CD14-positive monocyte (primary cell): ENCODE data around the gene DCTN2. TPM values are rescaled to one million over a fixed set of nuclear protein-coding genes. Genes with fewer than 3 reads are reported as not detected.
A peak's percentile ranks its signal among the peaks of the same experiment; 100 is the strongest.

Experiments used
- DNase-seq, 3 donors: peaks; one replicate each; pipeline ENCODE4 v3.0.0-alpha.2; 2011 to 2022
- H2AFZ ChIP-seq: 2 replicates; pipeline ENCODE4 v1.6.0; 2012; ENCODE audit warnings: mild to moderate bottlenecking, low read depth, low read length, inconsistent platforms; ENCODE audit not compliant: insufficient read depth, poor library complexity, severe bottlenecking
- H3K27ac ChIP-seq, 2 donors: 1 replicate in 1 of 2; 2 replicates in 1 of 2; pipeline ENCODE4 v1.5.1; 2012 to 2013; ENCODE audit warnings: low read length in 2 of 2, control low read depth in 1 of 2, inconsistent platforms in 1 of 2, low read depth in 1 of 2, mild to moderate bottlenecking in 1 of 2
- H3K27me3 ChIP-seq, 2 donors: one replicate each; pipeline versions ENCODE4 v1.6.0 to v1.6.1; 2011 to 2013; ENCODE audit warnings: low read length in 2 of 2; ENCODE audit not compliant: control insufficient read depth in 2 of 2, insufficient read depth in 2 of 2
- H3K36me3 ChIP-seq, 2 donors: replicated peaks in 1 of 2; 1 replicate in 1 of 2; 2 replicates in 1 of 2; pipeline versions ENCODE4 v1.5.1 to v1.6.1; 2012 to 2013; ENCODE audit warnings: low read length in 2 of 2, control low read depth in 1 of 2, inconsistent platforms in 1 of 2, mild to moderate bottlenecking in 1 of 2; ENCODE audit not compliant: insufficient read depth in 2 of 2, control insufficient read depth in 1 of 2
- H3K4me1 ChIP-seq, 2 donors: 1 replicate in 1 of 2; 2 replicates in 1 of 2; pipeline versions ENCODE4 v1.5.1 to v1.6.1; 2012 to 2013; ENCODE audit warnings: low read length in 2 of 2, control low read depth in 1 of 2, inconsistent platforms in 1 of 2, mild to moderate bottlenecking in 1 of 2, moderate library complexity in 1 of 2; ENCODE audit not compliant: insufficient read depth in 2 of 2, control insufficient read depth in 1 of 2
- H3K4me2 ChIP-seq: replicated peaks from 2 replicates; pipeline ENCODE3; 2012; ENCODE audit warnings: low read length, moderate library complexity, mild to moderate bottlenecking; ENCODE audit not compliant: poor library complexity, severe bottlenecking; ENCODE audit errors: extremely low read depth
- H3K4me3 ChIP-seq, 3 experiments: fragments of 200-600 bp in 1 of 3; sonication (generic) in 1 of 3; replicated peaks in 1 of 3; 1 replicate in 2 of 3; 2 replicates in 1 of 3; pipeline ENCODE4 v1.5.1; 2011 to 2013; ENCODE audit warnings: low read length in 3 of 3, mild to moderate bottlenecking in 3 of 3, control low read depth in 2 of 3, low read depth in 2 of 3, inconsistent platforms in 1 of 3, moderate library complexity in 1 of 3
- H3K79me2 ChIP-seq: 2 replicates; pipeline ENCODE4 v1.6.0; 2012; ENCODE audit warnings: mild to moderate bottlenecking, control low read depth, inconsistent platforms, low read length, moderate library complexity; ENCODE audit not compliant: insufficient read depth
- H3K9ac ChIP-seq: 2 replicates; pipeline ENCODE4 v1.6.0; 2017; ENCODE audit warnings: low read length, mild to moderate bottlenecking; ENCODE audit not compliant: insufficient read depth, poor library complexity, severe bottlenecking
- H3K9me3 ChIP-seq, 2 donors: replicated peaks in 1 of 2; 1 replicate in 1 of 2; 2 replicates in 1 of 2; pipeline versions ENCODE4 v1.5.1 to v1.6.1; 2012 to 2013; ENCODE audit warnings: low read length in 2 of 2, control low read depth in 1 of 2; ENCODE audit not compliant: control insufficient read depth in 1 of 2, insufficient read depth in 1 of 2
- H4K20me1 ChIP-seq: 2 replicates; pipeline ENCODE4 v1.6.0; 2012; ENCODE audit warnings: mild to moderate bottlenecking, low read length, control low read depth, moderate library complexity; ENCODE audit not compliant: insufficient read depth
- H3K27ac Mint-ChIP-seq, 7 donors: one replicate each; pipeline ENCODE4 v1.8.0; 2020; ENCODE audit warnings: mild to moderate bottlenecking in 7 of 7, mixed read lengths in 7 of 7, moderate library complexity in 6 of 7, inconsistent platforms in 2 of 7
- H3K27me3 Mint-ChIP-seq, 3 donors: one replicate each; pipeline ENCODE4 v1.8.0; 2021 to 2022; ENCODE audit warnings: low read depth in 3 of 3, mild to moderate bottlenecking in 3 of 3, mixed read lengths in 3 of 3, moderate library complexity in 3 of 3, inconsistent platforms in 1 of 3
- H3K36me3 Mint-ChIP-seq, 2 donors: one replicate each; pipeline ENCODE4 v1.8.0; 2020; ENCODE audit warnings: mixed read lengths in 2 of 2, inconsistent platforms in 1 of 2, mild to moderate bottlenecking in 1 of 2
- H3K4me1 Mint-ChIP-seq: one replicate; pipeline ENCODE4 v1.8.0; 2020; ENCODE audit warnings: mild to moderate bottlenecking, mixed read lengths
- H3K4me3 Mint-ChIP-seq, 2 donors: one replicate each; pipeline ENCODE4 v1.8.0; 2020; ENCODE audit warnings: mild to moderate bottlenecking in 2 of 2, mixed read lengths in 2 of 2, moderate library complexity in 1 of 2
- H3K9me3 Mint-ChIP-seq, 7 donors: one replicate each; pipeline ENCODE4 v1.8.0; 2020 to 2022; ENCODE audit warnings: mixed read lengths in 7 of 7, mild to moderate bottlenecking in 6 of 7, moderate library complexity in 6 of 7, inconsistent platforms in 2 of 7
- CTCF ChIP-seq: fragments of 200-600 bp; IDR thresholded peaks from one replicate; pipeline ENCODE4 v1.8.0; 2022; ENCODE audit warnings: antibody characterized with exemption, mild to moderate bottlenecking
- WGBS: methylation state at CpG from one replicate; pipeline ENCODE4 v1.1.5; 2013; ENCODE audit warnings: missing lambda C conversion rate; ENCODE audit not compliant: insufficient coverage; 5-methylcytosine and 5-hydroxymethylcytosine counted together
- intact Hi-C, 2 donors: fragments of 100-400 bp; cut with micrococcal nuclease; formaldehyde crosslinking; loops; one replicate each; pipeline versions ENCODE4 v1.15.0 to v1.15.1; 2023
- polyA plus RNA-seq, 3 donors: library from polyadenylated mRNA; depleted of rRNA in 1 of 3; unstranded in 2 of 3; stranded (reverse) in 1 of 3; fragments of 300-500 nt in 2 of 3; fragments of >200 nt in 1 of 3; fragmentation: Illumina TruSeq in 2 of 3; gene quantifications; 1 replicate in 2 of 3; 2 replicates in 1 of 3; pipeline ENCODE4 v1.2.3, GENCODE V29; 2012 to 2021

The DCTN2 gene
- polyA plus RNA-seq, 3 donors = 72.8 to 94.5 (median 82.2) TPM

- WGBS = 0% methylated on average over 7 of the region's 38 CpGs
- Mint-ChIP-seq H3K4me1 (peaks cover 45% of the 10 kb centered on the region), H3K27ac (peak overlapping the region; percentile 97 to 99 (median 99)), H3K27me3 (peaks cover 0 to 1% (median 0%) of the 10 kb centered on the region in 3 donors), H3K9me3 (peaks cover 0 to 2% (median 0%) of the 10 kb centered on the region in 7 donors), H3K4me3 (peak overlapping the region; percentile 99), H3K36me3 (peaks cover 43 to 51% of the 10 kb centered on the region in 2 donors)
- Histone ChIP-seq H4K20me1 (peaks cover 72% of the 10 kb centered on the region), H3K9me3 (no peaks in the 10 kb centered on the region), H3K27ac (peak overlapping the region; percentile 96 to 99), H3K4me1 (peaks cover 50 to 58% of the 10 kb centered on the region in 2 donors), H2AFZ (peak overlapping the region; percentile 42), H3K36me3 (peaks cover 43 to 44% of the 10 kb centered on the region in 2 donors), H3K4me2 (peak overlapping the region; percentile 98), H3K9ac (peak overlapping the region; percentile 76), H3K4me3 (peak overlapping the region; percentile 66 to 98 (median 75)), H3K79me2 (peaks cover 66% of the 10 kb centered on the region), H3K27me3 (no peaks in the 10 kb centered on the region)
- TF ChIP-seq CTCF = no peak
- DNase-seq = peak; percentile 68 to 88 (median 78)
- intact Hi-C loops = loop anchor here (5.0 kb wide), 3 partner anchors 36 to 414 kb away; partner anchors contain the start of genes ARHGAP9 (in 1 of the 2) and MARS1 (in 1 of the 2)
Measured at GRCh38 chr12:57522887-57523705, 23.9 kb downstream of the DCTN2 start.

DNA sequence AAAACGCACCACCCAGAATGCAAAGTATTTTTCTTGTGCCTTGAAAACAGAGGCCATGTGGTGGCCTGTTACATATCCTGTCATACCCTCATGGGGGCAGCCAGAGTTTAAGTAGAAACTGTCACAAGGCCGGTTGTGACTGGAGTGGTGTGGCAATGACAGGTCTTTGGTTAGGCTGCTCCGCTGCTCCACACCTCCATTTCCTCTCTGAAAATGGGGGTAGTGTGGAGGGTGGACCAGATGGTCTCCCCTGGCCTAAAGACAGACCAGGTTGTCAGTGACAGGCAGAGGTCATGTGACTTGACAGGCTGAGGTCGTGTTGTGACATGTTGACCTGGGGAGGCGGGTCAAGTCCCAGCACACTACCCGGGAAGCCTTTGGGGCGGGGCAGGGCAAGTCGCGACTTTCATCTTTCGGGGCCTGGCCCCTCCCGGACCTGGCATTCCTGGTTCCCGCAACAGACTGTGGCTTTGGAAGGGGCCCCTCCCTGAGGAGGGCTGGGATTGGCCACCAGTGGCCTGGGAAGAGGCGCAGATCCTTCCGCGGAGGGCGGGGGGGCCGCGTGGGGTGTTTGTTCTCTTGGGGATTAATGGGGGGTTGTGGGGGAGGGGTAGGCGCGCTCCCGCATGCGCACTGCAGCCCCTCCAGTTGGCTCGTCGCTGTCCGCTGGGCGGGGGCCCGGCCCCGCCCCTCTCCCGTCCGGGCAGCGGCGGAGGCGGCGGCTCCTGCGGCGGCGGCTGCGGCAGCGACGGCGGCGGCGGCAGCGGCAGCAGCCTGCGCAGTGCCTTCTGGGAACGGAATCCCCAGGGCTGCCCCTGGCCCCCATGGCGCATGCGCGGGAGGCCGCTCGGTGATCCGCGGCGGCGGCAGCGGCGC, 24.7 kb downstream of the DCTN2 start, which contains the start of gene MBD6:
Gene MBD6 (plus strand): TSS at position 814 of the 876 bp plus-strand sequence. CDS start 1,480 bp downstream, outside the sequence.
- peaks cover 52 to 61% of the 10 kb centered on the region in 2 donors for H3K4me1 ChIP-seq
- Mint-ChIP-seq H3K4me3 (peak within 1 kb of the TSS; percentile 99), H3K27ac (peak within 1 kb of the TSS; percentile 99 to 100 (median 99)), H3K27me3 (peaks cover 0 to 1% (median 0%) of the 10 kb centered on the region in 3 donors), H3K4me1 (peaks cover 49% of the 10 kb centered on the region), H3K9me3 (peaks cover 0 to 2% (median 0%) of the 10 kb centered on the region in 7 donors), H3K36me3 (peaks cover 44 to 51% of the 10 kb centered on the region in 2 donors)
- TF ChIP-seq CTCF = no peak
- intact Hi-C loops = loop anchor here (5.0 kb wide), 3 partner anchors 35 to 415 kb away; partner anchors contain the start of genes ARHGAP9 (in 1 of the 2) and MARS1 (in 1 of the 2)
- DNase-seq = peak; percentile 89 to 93 (median 92)
- no peaks in the 10 kb centered on the region for H3K9me3 ChIP-seq
- H4K20me1 ChIP-seq = peaks cover 72% of the 10 kb centered on the region
- H2AFZ ChIP-seq = peak within 1 kb of the TSS; percentile 62
- under 1% methylated on average over 42 of the region's 57 CpGs for WGBS
- peak within 1 kb of the TSS; percentile 98 for H3K4me2 ChIP-seq
- H3K36me3 ChIP-seq = peaks cover 42 to 43% of the 10 kb centered on the region in 2 donors
- peak within 1 kb of the TSS; percentile 76 for H3K9ac ChIP-seq
- no peaks in the 10 kb centered on the region for H3K27me3 ChIP-seq
- H3K27ac ChIP-seq = peak within 1 kb of the TSS; percentile 96 to 99
- peaks cover 71% of the 10 kb centered on the region for H3K79me2 ChIP-seq
- peak within 1 kb of the TSS; percentile 66 to 98 (median 75) for H3K4me3 ChIP-seq
